Tibial nerve (tissue), 4 donors: ENCODE data around the gene NT5DC2. TPM values are rescaled to one million over a fixed set of nuclear protein-coding genes. Genes with fewer than 3 reads are reported as not detected.

Source experiments
- DNase-seq, 2 donors: peaks; one replicate each; pipeline ENCODE4 v3.0.0-alpha.2; 2019; ENCODE audit warnings: low spot score in 2 of 2
- H3K27ac ChIP-seq, 4 donors: fragments of 200-600 bp; sonication (generic) in 3 of 4; one replicate each; pipeline ENCODE4 v1.5.1; 2017 to 2019; ENCODE audit warnings: mild to moderate bottlenecking in 1 of 4
- H3K27me3 ChIP-seq, 2 donors: fragments of 200-600 bp; sonication (generic) in 1 of 2; one replicate each; pipeline versions ENCODE4 v1.5.1 to v1.6.0; 2017 to 2019
- H3K36me3 ChIP-seq, 3 donors: fragments of 200-600 bp; sonication (generic); one replicate each; pipeline ENCODE4 v1.5.1; 2018 to 2019
- H3K4me1 ChIP-seq, 4 donors: fragments of 200-600 bp; sonication (generic) in 3 of 4; one replicate each; pipeline ENCODE4 v1.5.1; 2017 to 2019
- H3K4me3 ChIP-seq, 4 donors: fragments of 200-600 bp; sonication (generic) in 3 of 4; one replicate each; pipeline ENCODE4 v1.5.1; 2017 to 2019; ENCODE audit warnings: mild to moderate bottlenecking in 1 of 4, moderate library complexity in 1 of 4
- H3K9me3 ChIP-seq, 4 donors: fragments of 200-600 bp; sonication (generic) in 3 of 4; one replicate each; pipeline ENCODE4 v1.5.1; 2017 to 2019
- CTCF ChIP-seq, 5 experiments: fragments of 200-600 bp in 3 of 5; fragments of 450-650 bp in 2 of 5; sonication (generic) in 3 of 5; IDR thresholded peaks; one replicate each; pipeline ENCODE4 v1.5.1; 2016 to 2019; ENCODE audit warnings: antibody characterized with exemption in 5 of 5, mild to moderate bottlenecking in 3 of 5, moderate library complexity in 2 of 5
- EP300 ChIP-seq, 2 donors: sonication (generic); formaldehyde crosslinking; IDR thresholded peaks; one replicate each; pipeline ENCODE4 v1.6.1; 2017; ENCODE audit warnings: antibody characterized with exemption in 2 of 2, mild to moderate bottlenecking in 1 of 2
- POLR2A ChIP-seq, 2 donors: fragments of 450-650 bp; IDR thresholded peaks; one replicate each; pipeline ENCODE4 v1.6.1; 2017; ENCODE audit warnings: antibody characterized with exemption in 2 of 2, mild to moderate bottlenecking in 2 of 2, moderate library complexity in 2 of 2
- WGBS, 2 donors: methylation state at CpG; one replicate each; pipeline ENCODE4 v1.1.5; 2018; 5-methylcytosine and 5-hydroxymethylcytosine counted together
- total RNA-seq, 4 donors: library from RNA; depleted of rRNA; stranded (reverse); fragments of >200 nt; gene quantifications; one replicate each; pipeline ENCODE4 v1.1.0, GENCODE V29; 2016

Gene NT5DC2
- total RNA-seq, 4 donors from 2014 or later = 71.1 to 133 (median 94.2) TPM

GRCh38 chr3:52488746-52489145 is 44.9 kb downstream of the NT5DC2 start:
- 89 to 94% methylated on average over 3 of the region's 3 CpGs for WGBS, 2 donors
- Histone ChIP-seq H3K27me3 (no peaks in the 10 kb centered on the region), H3K4me1 (peaks cover 0 to 75% (median 24%) of the 10 kb centered on the region in 4 donors), H3K9me3 (no peaks in the 10 kb centered on the region), H3K4me3 (no peak overlapping the region), H3K27ac (peak overlapping the region in 1 of 4 donors; percentile 65), H3K36me3 (peaks cover 9 to 87% (median 44%) of the 10 kb centered on the region in 3 donors)
- DNase-seq = no peak
- TF ChIP-seq CTCF (IDR thresholded peaks at IDR 0.05) = no peak
- TF ChIP-seq EP300 (IDR thresholded peaks at IDR 0.05) = no peak
- TF ChIP-seq POLR2A (IDR thresholded peaks at IDR 0.05) = no peak

GRCh38 chr3:52487788-52488691 is 45.6 kb downstream of the NT5DC2 start:
- H3K4me1 ChIP-seq = peaks cover 0 to 75% (median 31%) of the 10 kb centered on the region in 4 donors
- H3K4me3 ChIP-seq = no peak overlapping the region
- H3K9me3 ChIP-seq = no peaks in the 10 kb centered on the region
- H3K27me3 ChIP-seq = no peaks in the 10 kb centered on the region
- peaks cover 9 to 85% (median 44%) of the 10 kb centered on the region in 3 donors for H3K36me3 ChIP-seq
- H3K27ac ChIP-seq = peak overlapping the region in 1 of 4 donors; percentile 65
- no peak for DNase-seq
- 95 to 97% methylated on average over 52 to 59 of the region's 59 CpGs for WGBS, 2 donors
- TF ChIP-seq POLR2A (IDR thresholded peaks at IDR 0.05) = no peak
- TF ChIP-seq EP300 (IDR thresholded peaks at IDR 0.05) = no peak
- TF ChIP-seq CTCF (IDR thresholded peaks at IDR 0.05) = no peak

- Histone ChIP-seq H3K4me1 (peaks cover 0 to 75% (median 29%) of the 10 kb centered on the region in 4 donors), H3K27me3 (no peaks in the 10 kb centered on the region), H3K4me3 (no peak overlapping the region), H3K9me3 (no peaks in the 10 kb centered on the region), H3K27ac (peak overlapping the region in 2 of 4 donors; percentile 83 to 86), H3K36me3 (peaks cover 9 to 85% (median 44%) of the 10 kb centered on the region in 3 donors)
- TF ChIP-seq CTCF (IDR thresholded peaks at IDR 0.05) (no peak), POLR2A (IDR thresholded peaks at IDR 0.05) (no peak), EP300 (IDR thresholded peaks at IDR 0.05) (no peak)
- no peak for DNase-seq
- WGBS, 2 donors = 89 to 92% methylated on average over 29 to 31 of the region's 31 CpGs
Measured at GRCh38 chr3:52487050-52487787, 46.4 kb downstream of the NT5DC2 start.

GRCh38 chr3:52484680-52485461 is 48.8 kb downstream of the NT5DC2 start:
- no peak overlapping the region for H3K4me3 ChIP-seq
- H3K36me3 ChIP-seq = peaks cover 9 to 85% (median 27%) of the 10 kb centered on the region in 3 donors
- TF ChIP-seq EP300 (IDR thresholded peaks at IDR 0.05) = peak in 1 of 2 donors; percentile 47
- TF ChIP-seq POLR2A (IDR thresholded peaks at IDR 0.05) = no peak
- H3K4me1 ChIP-seq = peaks cover 0 to 75% (median 31%) of the 10 kb centered on the region in 4 donors
- no peak for DNase-seq
- H3K9me3 ChIP-seq = no peaks in the 10 kb centered on the region
- WGBS, 2 donors = 58 to 67% methylated on average over 9 to 10 of the region's 10 CpGs
- H3K27ac ChIP-seq = peak overlapping the region; percentile 24 to 86 (median 70)
- H3K27me3 ChIP-seq = no peaks in the 10 kb centered on the region
